DND-41 (cell line): ENCODE data around the gene CACNG8.

Source experiments
- EZH2 ChIP-seq: IDR thresholded peaks from 3 replicates; pipeline ENCODE4 v1.6.1; 2012; ENCODE audit warnings: borderline replicate concordance, low read depth, mild to moderate bottlenecking, moderate library complexity, low read length, inconsistent platforms; ENCODE audit not compliant: severe bottlenecking
- TF ChIP-seq, protein P1 (sequence below): IDR thresholded peaks from 2 replicates; pipeline ENCODE4 v1.5.1; 2012; ENCODE audit warnings: borderline replicate concordance, low read length, moderate library complexity, mild to moderate bottlenecking; ENCODE audit not compliant: poor library complexity, severe bottlenecking; ENCODE audit errors: extremely low read depth

DNA sequence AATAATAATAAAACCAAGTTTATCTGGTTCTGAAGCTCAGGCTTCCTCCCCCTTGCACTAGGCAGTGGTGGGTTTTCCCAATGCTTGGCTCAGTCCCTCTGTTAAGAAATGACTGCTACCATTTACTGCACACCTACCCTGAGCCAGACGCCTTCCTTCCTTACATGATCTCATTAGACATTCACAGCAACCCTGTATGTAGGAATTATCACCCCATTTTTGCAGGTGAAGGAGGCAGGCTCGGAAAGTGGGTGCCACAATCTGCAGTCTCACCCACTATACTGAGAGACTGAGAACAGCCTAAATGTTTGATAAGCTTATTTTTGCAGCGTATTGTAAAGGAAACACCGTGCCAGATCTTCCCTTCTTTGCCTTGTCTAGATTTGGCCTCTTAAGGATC is 18.3 kb upstream of the CACNG8 start:
- TF ChIP-seq, protein P1, sequence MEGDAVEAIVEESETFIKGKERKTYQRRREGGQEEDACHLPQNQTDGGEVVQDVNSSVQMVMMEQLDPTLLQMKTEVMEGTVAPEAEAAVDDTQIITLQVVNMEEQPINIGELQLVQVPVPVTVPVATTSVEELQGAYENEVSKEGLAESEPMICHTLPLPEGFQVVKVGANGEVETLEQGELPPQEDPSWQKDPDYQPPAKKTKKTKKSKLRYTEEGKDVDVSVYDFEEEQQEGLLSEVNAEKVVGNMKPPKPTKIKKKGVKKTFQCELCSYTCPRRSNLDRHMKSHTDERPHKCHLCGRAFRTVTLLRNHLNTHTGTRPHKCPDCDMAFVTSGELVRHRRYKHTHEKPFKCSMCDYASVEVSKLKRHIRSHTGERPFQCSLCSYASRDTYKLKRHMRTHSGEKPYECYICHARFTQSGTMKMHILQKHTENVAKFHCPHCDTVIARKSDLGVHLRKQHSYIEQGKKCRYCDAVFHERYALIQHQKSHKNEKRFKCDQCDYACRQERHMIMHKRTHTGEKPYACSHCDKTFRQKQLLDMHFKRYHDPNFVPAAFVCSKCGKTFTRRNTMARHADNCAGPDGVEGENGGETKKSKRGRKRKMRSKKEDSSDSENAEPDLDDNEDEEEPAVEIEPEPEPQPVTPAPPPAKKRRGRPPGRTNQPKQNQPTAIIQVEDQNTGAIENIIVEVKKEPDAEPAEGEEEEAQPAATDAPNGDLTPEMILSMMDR = no peak
- TF ChIP-seq EZH2 = no peak
